NCI-H2029 (cell line): ENCODE results near the gene THSD4.
"Not testable (repeated sequence)": the region's sequence is repeated elsewhere in the genome, so short reads cannot be mapped to it uniquely, and the experiment has no call there.

Experiments
- DNase-seq: peaks from one replicate; lab custom pipeline; 2025; lab: John Stamatoyannopoulos, UW

The THSD4 gene

GRCh38 chr15:71385457-71385856, 270.2 kb downstream of the THSD4 start:
- no peak for DNase-seq

- DNase-seq = no peak
Observed at GRCh38 chr15:71386005-71386404, 270.7 kb downstream of the THSD4 start.

GRCh38 chr15:71386448-71387236, 271.4 kb downstream of the THSD4 start:
- DNase-seq = no peak

- no peak for DNase-seq
Observed at GRCh38 chr15:71387810-71388209, 272.5 kb downstream of the THSD4 start.

- no peak for DNase-seq
Observed at GRCh38 chr15:71390096-71390495, 274.8 kb downstream of the THSD4 start.

- DNase-seq = no peak
Observed at GRCh38 chr15:71391421-71392088, 276.3 kb downstream of the THSD4 start.

- DNase-seq = no peak
Observed at GRCh38 chr15:71392861-71393283, 277.6 kb downstream of the THSD4 start.

GRCh38 chr15:71393383-71393782, 278.1 kb downstream of the THSD4 start:
- DNase-seq = no peak

- no peak for DNase-seq
Observed at GRCh38 chr15:71396536-71397125, 281.4 kb downstream of the THSD4 start.

GRCh38 chr15:71397377-71397776, 282.1 kb downstream of the THSD4 start:
- peak; percentile 30 for DNase-seq

GRCh38 chr15:71400294-71400693, 285.0 kb downstream of the THSD4 start:
- DNase-seq = no peak

GRCh38 chr15:71401728-71402127, 286.5 kb downstream of the THSD4 start:
- DNase-seq = not testable (repeated sequence)

GRCh38 chr15:71409541-71409940, 294.3 kb downstream of the THSD4 start:
- no peak for DNase-seq

GRCh38 chr15:71410347-71410746, 295.1 kb downstream of the THSD4 start:
- no peak for DNase-seq

GRCh38 chr15:71411538-71412482, 296.5 kb downstream of the THSD4 start:
- no peak for DNase-seq

- no peak for DNase-seq
Observed at GRCh38 chr15:71413419-71413818, 298.1 kb downstream of the THSD4 start.

- DNase-seq = no peak
Observed at GRCh38 chr15:71414853-71415252, 299.6 kb downstream of the THSD4 start.

GRCh38 chr15:71422530-71423259, 307.4 kb downstream of the THSD4 start:
- no peak for DNase-seq

- DNase-seq = no peak
Observed at GRCh38 chr15:71424765-71425164, 309.5 kb downstream of the THSD4 start.

GRCh38 chr15:71425388-71425787, 310.1 kb downstream of the THSD4 start:
- no peak for DNase-seq

GRCh38 chr15:71426792-71427191, 311.5 kb downstream of the THSD4 start:
- DNase-seq = no peak
